ENCODE data around the gene GMFB.

DNA sequence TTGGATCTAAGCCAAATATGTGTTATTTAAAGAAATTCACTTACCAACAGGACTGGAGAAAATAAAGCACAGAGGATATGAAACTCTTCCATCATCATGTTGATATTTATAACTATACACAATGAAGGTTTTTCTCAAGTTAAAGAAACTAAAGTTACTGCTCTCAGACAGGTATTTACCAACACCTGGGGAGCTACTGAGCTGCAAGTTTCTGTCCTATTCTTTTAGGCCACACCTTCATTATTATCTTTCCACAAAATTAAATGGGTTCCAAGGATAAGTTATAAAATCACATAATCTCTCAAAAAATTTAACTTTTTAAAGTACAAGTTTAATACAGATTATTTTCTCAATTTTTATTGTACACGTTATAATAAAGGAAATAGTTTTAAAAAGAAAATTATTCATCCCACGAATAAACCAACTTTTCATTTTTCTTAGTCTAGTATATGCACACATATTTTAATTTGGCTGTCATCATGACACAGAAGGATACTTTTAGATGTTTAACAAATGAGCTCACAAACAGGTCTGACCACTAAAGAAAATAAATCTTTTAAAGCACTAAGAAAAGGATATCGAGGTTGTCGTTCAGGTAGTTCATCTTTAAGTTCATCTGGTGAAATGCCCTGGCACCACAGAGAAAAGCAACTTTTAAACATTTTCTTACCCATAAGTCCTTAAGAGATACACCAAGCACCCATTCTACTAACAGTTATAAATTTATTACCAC lies 7.8 kb downstream of the GMFB start:
- TF ChIP-seq, protein P1, sequence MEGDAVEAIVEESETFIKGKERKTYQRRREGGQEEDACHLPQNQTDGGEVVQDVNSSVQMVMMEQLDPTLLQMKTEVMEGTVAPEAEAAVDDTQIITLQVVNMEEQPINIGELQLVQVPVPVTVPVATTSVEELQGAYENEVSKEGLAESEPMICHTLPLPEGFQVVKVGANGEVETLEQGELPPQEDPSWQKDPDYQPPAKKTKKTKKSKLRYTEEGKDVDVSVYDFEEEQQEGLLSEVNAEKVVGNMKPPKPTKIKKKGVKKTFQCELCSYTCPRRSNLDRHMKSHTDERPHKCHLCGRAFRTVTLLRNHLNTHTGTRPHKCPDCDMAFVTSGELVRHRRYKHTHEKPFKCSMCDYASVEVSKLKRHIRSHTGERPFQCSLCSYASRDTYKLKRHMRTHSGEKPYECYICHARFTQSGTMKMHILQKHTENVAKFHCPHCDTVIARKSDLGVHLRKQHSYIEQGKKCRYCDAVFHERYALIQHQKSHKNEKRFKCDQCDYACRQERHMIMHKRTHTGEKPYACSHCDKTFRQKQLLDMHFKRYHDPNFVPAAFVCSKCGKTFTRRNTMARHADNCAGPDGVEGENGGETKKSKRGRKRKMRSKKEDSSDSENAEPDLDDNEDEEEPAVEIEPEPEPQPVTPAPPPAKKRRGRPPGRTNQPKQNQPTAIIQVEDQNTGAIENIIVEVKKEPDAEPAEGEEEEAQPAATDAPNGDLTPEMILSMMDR (conservative IDR thresholded peaks at IDR 0.05 in 1 of 2, IDR thresholded peaks at IDR 0.05 in 1 of 2; ENCODE audit: extremely low read depth in 1 of 2, insufficient read depth in 1 of 2, low read depth in 1 of 2, low read length in 2 of 2) = peak in 1 of 2 donors; percentile 5
- TF ChIP-seq EZH2 (IDR thresholded peaks at IDR 0.05; ENCODE audit: borderline replicate concordance, low read length) = no peak

Measured in mammary epithelial cell (primary cell).